Measurements from ENCODE around the gene SOX12.

The SOX12 gene

DNA sequence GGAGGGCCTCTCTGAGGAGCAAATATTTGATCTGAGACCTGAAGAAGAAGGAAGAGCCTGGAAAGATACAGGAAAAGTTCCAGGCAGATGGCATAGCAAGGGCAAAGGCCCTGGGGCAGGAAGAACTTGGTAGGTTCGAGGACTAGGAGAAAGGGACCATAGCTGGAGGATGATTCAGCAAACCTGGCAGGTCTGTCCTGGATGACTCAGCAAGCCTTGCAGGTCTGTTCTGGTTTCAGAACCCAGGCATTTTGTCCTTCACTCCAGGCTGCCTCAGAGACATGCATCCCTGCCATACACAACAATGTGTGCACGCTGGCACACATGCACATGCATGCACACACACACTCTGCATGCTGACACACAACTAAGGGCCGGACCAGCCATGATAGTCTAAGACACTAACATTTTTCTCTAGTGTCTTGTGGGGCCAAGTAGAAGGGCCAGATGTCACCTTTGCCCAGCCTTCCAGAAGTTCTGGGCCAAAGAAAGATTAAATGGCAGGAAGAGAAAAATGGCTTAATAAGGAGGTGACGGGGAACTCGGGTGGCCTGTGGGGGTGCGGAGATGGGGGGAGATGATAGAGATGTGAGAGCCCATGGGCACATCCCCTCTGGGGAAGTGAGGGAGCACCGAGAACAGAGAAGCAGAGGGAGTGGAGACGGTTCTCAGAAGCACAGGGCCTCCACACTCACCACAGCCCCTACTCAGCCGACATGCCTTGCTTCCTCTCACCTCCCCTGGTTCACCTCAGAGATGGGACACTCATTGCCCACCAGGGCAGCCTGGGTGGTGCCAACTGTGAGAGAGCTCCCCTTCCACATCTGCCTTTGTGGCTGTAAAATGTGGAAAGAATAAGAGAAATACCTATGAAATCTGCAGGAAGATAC, 39.8 kb downstream of the SOX12 start:
- DNase-seq: no peak
- Histone ChIP-seq H3K36me3 (no peaks in the 10 kb centered on the region), H3K9me3 (no peaks in the 10 kb centered on the region), H3K27ac (no peak overlapping the region), H3K4me3 (no peak overlapping the region), H3K4me1 (peaks cover 0 to 7% (median 2%) of the 10 kb centered on the region in 4 donors), H3K27me3 (no peaks in the 10 kb centered on the region)
- intact Hi-C loops (cut with DNase I; ENCODE audit: low total_unique reads): no loop called here
- TF ChIP-seq, protein P1, sequence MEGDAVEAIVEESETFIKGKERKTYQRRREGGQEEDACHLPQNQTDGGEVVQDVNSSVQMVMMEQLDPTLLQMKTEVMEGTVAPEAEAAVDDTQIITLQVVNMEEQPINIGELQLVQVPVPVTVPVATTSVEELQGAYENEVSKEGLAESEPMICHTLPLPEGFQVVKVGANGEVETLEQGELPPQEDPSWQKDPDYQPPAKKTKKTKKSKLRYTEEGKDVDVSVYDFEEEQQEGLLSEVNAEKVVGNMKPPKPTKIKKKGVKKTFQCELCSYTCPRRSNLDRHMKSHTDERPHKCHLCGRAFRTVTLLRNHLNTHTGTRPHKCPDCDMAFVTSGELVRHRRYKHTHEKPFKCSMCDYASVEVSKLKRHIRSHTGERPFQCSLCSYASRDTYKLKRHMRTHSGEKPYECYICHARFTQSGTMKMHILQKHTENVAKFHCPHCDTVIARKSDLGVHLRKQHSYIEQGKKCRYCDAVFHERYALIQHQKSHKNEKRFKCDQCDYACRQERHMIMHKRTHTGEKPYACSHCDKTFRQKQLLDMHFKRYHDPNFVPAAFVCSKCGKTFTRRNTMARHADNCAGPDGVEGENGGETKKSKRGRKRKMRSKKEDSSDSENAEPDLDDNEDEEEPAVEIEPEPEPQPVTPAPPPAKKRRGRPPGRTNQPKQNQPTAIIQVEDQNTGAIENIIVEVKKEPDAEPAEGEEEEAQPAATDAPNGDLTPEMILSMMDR (IDR thresholded peaks at IDR 0.05): no peak

DNA sequence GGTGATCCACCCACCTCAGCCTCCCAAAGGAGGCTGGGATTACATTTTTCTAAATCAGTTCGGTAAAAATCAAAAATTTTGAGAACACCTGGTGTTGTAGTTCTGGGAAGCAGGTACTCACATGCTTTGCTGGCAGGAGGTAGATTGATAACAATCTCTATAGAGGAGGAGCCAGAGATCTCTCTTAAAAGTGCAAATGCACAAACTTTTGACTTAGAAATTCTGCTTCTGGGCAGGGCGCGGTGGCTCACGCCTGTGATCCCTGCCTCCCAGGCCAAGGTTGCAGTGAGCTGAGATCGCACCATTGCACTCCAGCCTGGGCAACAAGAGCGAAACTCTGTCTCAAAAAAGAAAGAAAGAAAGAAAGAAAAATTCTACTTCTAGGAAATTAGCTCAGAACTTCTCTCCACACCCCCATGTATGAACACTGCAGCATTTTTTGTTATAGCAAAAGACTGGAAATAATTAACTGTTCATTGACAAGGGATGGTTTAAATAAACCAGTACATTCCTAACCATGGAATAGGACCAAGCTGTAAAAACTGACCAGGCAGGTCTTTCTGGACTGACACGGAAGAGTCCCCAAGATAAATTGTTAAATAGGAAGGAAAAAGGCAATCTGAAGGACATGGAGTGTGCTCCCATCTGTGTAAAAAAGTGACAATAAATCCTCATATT, 40.8 kb downstream of the SOX12 start:
- no peak for DNase-seq
- Histone ChIP-seq H3K27me3 (no peaks in the 10 kb centered on the region), H3K27ac (no peak overlapping the region), H3K36me3 (no peaks in the 10 kb centered on the region), H3K4me3 (no peak overlapping the region), H3K4me1 (peaks cover 0 to 7% (median 3%) of the 10 kb centered on the region in 4 donors), H3K9me3 (no peaks in the 10 kb centered on the region)
- TF ChIP-seq, protein P1 (IDR thresholded peaks at IDR 0.05): no peak
- intact Hi-C loops (cut with DNase I; ENCODE audit: low total_unique reads): no loop called here

DNA sequence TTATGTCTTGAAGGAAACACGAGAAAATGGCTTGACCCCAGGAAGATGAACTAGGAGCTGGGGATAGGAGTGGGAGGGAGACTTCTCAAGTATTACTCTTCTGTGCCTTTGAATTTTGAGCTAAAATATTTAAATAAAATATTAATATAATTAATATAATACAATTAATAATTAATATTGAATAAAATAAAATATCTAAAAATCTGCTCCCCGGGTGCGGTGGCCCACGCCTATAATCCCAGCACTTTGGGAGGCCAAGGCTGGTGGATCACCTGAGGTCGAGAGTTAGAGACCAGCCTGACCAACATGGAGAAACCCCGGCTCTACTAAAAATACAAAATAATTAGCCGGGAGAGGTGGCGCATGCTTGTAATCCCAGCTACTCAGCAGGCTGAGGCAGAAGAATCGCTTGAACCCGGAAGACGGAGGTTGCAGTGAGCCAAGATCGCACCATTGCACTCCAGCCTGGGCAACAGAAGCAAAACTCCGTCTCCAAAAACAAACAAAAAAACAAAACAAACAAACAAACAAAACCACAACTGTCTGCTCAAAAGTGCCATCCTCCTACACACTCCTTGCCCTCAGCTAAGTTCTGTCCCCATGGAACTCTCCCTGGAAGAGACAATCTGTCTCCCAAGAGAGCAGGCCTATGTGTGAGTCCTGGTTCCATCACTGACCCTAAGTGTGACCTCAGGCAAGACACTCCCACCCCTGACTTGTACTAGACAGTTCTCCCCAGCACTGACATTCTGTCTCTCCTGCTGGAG, 41.5 kb downstream of the SOX12 start:
- TF ChIP-seq, protein P1 (IDR thresholded peaks at IDR 0.05): no peak
- Histone ChIP-seq H3K4me3 (no peak overlapping the region), H3K27me3 (no peaks in the 10 kb centered on the region), H3K36me3 (no peaks in the 10 kb centered on the region), H3K4me1 (peaks cover 0 to 11% (median 3%) of the 10 kb centered on the region in 4 donors), H3K27ac (no peak overlapping the region), H3K9me3 (no peaks in the 10 kb centered on the region)
- no peak for DNase-seq
- intact Hi-C loops (cut with DNase I; ENCODE audit: low total_unique reads): no loop called here

DNA sequence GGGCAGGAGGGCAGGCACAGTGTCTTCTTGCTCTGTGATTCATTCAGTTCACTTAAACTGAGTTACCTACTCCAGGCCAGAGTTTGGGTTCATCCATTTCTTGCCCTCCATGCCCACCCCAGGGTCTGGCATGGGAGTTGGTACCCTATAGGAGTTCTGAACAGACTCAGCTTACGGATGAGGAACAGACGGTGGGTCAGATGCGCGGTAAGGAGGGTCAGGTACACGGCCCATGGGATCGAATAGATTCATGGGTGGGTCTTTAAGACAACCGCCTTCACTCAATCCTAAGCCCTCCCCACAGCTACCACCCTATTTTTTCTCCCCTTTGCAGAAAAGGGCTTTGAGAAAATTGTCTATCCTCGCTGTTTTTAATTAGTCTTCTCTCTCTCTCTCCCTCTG, 42.1 kb downstream of the SOX12 start:
- H3K27me3 ChIP-seq: no peaks in the 10 kb centered on the region
- H3K9me3 ChIP-seq: no peaks in the 10 kb centered on the region
- peaks cover 0 to 13% (median 1%) of the 10 kb centered on the region in 4 donors for H3K4me1 ChIP-seq
- DNase-seq: no peak
- H3K4me3 ChIP-seq: no peak overlapping the region
- intact Hi-C loops (cut with DNase I; ENCODE audit: low total_unique reads): no loop called here
- H3K27ac ChIP-seq: no peak overlapping the region
- TF ChIP-seq, protein P1 (IDR thresholded peaks at IDR 0.05): no peak
- no peaks in the 10 kb centered on the region for H3K36me3 ChIP-seq

- Histone ChIP-seq H3K36me3 (no peaks in the 10 kb centered on the region), H3K4me1 (peaks cover 0 to 9% (median 0%) of the 10 kb centered on the region in 4 donors), H3K27me3 (no peaks in the 10 kb centered on the region), H3K27ac (no peak overlapping the region), H3K9me3 (no peaks in the 10 kb centered on the region), H3K4me3 (no peak overlapping the region)
- TF ChIP-seq, protein P1 (IDR thresholded peaks at IDR 0.05): no peak
- intact Hi-C loops (cut with DNase I; ENCODE audit: low total_unique reads): no loop called here
- no peak for DNase-seq
Measured at GRCh38 chr20:368915-369314, 43.6 kb downstream of the SOX12 start.

All from tibial artery (tissue), 4 donors.